GM19099 (cell line): Measurements from ENCODE around the gene GJB5.

Experiments used
- POLR2A ChIP-seq: IDR thresholded peaks from 3 replicates; pipeline ENCODE4 v1.6.1; 2011; ENCODE audit warnings: low read depth; ENCODE audit not compliant: insufficient read length; ENCODE audit errors: extremely low read depth

Gene GJB5

GRCh38 chr1:34740161-34740868, 14.5 kb upstream of the GJB5 start:
- TF ChIP-seq POLR2A: no peak

GRCh38 chr1:34742667-34743270, 12.1 kb upstream of the GJB5 start:
- TF ChIP-seq POLR2A: no peak

- TF ChIP-seq POLR2A: no peak
These were observed 11.1 kb upstream of the GJB5 start for GRCh38 chr1:34743775-34744174.

GRCh38 chr1:34744851-34745250, 10.0 kb upstream of the GJB5 start:
- TF ChIP-seq POLR2A: no peak

GRCh38 chr1:34745666-34746065, 9.2 kb upstream of the GJB5 start:
- TF ChIP-seq POLR2A: no peak

- TF ChIP-seq POLR2A: no peak
These were observed 8.7 kb upstream of the GJB5 start for GRCh38 chr1:34746101-34746500.

- TF ChIP-seq POLR2A: no peak
These were observed 7.8 kb upstream of the GJB5 start for GRCh38 chr1:34746785-34747637.

- TF ChIP-seq POLR2A: no peak
These were observed 7.3 kb upstream of the GJB5 start for GRCh38 chr1:34747638-34747941.

GRCh38 chr1:34749992-34750391, 4.9 kb upstream of the GJB5 start:
- TF ChIP-seq POLR2A: no peak

- TF ChIP-seq POLR2A: no peak
These were observed 4.2 kb upstream of the GJB5 start for GRCh38 chr1:34750610-34751009.

GRCh38 chr1:34753163-34753562, 1.7 kb upstream of the GJB5 start:
- TF ChIP-seq POLR2A: no peak

- no peak for TF ChIP-seq POLR2A
These were observed 1.1 kb downstream of the GJB5 start for GRCh38 chr1:34755961-34756360.

GRCh38 chr1:34757386-34757785, 2.5 kb downstream of the GJB5 start:
- TF ChIP-seq POLR2A: no peak

GRCh38 chr1:34758751-34759150, 3.9 kb downstream of the GJB5 start:
- no peak for TF ChIP-seq POLR2A

GRCh38 chr1:34759503-34760357, 4.9 kb downstream of the GJB5 start, which contains the start of gene GJB4:
GJB4 (plus strand) TSS chr1:34759740; CDS start chr1:34761255, 1,515 bp downstream.
- no peak for TF ChIP-seq POLR2A

GRCh38 chr1:34761176-34761761, 6.4 kb downstream of the GJB5 start:
- TF ChIP-seq POLR2A: no peak
